NCI-H526 treated with DMSO at 0.1 percent for 48 hours (cell line): ENCODE results near the gene PUS1.
A peak's percentile ranks its signal among the peaks of the same experiment; 100 is the strongest.

Experiments
- DNase-seq: peaks from one replicate; lab custom pipeline; 2025; lab: John Stamatoyannopoulos, UW

PUS1 gene

DNA sequence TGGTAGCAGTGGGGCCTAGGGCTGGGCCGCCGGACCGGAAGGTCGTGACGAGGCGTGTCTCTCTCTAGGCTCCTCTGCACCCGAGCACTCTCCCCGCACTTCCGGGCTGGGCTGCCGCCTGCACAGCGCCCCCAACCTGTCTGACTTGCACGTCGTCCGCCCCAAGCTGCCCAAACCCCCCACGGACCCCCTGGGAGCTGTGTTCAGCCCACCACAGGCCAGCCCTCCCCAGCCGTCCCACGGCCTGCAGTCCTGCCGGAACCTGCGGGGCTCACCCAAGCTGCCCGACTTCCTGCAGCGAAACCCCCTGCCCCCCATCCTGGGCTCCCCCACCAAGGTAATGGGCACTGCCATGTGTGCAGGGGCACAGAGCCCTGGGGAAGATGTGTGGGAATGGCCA is 13.3 kb upstream of the PUS1 start:
- DNase-seq, result no peak

DNA sequence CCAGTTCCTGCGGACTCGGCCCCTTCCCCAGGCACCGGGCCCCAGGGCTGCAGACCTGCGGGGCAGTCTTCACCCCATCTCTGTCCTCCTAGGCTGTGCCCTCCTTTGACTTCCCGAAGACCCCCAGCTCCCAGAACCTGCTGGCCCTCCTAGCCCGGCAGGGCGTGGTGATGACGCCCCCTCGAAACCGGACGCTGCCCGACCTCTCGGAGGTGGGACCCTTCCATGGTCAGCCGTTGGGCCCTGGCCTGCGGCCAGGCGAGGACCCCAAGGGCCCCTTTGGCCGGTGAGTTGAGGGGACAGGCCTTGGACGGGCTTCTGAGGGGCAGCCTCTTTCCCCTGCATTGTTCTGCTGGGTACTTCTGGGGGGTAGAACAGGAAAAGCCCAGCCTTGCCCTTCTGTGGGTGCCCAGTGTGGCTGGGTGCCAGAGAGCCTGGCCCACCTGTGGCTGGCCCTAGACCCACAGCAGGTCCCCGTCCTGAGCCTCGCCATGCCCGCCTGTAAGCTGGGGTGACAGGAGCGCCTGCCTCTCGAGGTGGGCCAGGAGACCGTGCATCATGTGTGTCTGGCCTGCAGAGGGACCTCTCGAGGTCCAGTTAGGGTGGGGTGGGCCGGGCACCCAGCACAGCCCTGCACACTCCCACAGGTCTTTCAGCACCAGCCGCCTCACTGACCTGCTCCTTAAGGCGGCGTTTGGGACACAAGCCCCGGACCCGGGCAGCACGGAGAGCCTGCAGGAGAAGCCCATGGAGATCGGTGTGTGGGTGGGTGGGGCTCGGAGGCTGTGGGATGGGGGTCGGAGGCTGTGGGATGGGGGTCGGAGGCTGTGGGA is 12.6 kb upstream of the PUS1 start:
- DNase-seq, result no peak

DNA sequence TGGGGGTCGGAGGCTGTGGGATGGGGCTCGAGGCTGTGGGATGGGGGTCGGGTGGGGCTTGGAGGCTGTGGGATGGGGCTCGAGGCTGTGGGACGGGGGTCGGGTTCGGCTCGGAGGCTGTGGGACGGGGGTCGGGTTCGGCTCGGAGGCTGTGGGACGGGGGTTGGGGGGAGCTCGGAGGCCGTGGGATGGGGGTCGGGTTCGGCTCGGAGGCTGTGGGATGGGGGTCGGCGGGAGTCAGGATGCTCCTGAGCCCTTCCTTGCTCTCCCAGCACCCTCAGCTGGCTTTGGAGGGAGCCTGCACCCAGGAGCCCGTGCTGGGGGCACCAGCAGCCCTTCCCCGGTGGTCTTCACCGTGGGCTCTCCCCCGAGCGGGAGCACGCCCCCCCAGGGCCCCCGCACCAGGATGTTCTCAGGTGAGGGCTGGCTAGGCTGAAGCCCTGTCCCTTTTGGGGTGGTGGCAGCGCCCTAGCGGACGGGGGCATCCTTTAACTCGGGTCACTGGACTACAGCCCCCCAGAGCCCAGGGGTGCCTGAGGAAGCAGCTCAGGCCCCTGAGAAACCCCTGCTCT is 11.9 kb upstream of the PUS1 start:
- DNase-seq, result no peak

DNA sequence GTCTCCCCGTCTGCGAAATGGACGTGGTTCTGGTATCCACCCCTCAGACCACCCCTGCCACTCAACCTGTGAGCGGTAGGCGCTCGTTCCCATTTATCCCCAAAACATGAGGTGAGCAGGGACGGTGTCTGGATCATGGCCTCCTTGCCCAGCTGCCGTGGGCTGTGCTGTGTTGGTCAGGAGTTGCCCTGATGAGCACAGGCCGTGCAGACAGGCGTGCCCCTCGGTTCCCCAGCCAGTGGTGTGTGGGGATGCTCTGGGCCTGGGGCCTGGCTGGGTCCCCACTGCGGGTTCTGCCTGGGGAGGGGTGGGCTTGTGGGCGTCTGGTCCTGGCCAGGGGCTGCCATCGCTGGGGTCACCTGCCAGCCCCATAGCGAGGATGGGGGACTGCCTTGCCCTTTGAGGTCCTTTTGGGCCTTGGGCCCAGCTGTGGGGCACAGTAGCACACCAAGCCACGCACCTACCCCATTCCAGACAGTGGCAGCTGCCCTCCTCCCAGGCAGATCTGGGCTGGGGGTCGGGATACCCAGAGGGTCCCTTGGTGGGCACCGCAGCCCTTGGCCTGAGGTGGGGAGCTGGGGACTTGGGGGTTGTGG is 11.3 kb upstream of the PUS1 start:
- DNase-seq, result no peak

DNA sequence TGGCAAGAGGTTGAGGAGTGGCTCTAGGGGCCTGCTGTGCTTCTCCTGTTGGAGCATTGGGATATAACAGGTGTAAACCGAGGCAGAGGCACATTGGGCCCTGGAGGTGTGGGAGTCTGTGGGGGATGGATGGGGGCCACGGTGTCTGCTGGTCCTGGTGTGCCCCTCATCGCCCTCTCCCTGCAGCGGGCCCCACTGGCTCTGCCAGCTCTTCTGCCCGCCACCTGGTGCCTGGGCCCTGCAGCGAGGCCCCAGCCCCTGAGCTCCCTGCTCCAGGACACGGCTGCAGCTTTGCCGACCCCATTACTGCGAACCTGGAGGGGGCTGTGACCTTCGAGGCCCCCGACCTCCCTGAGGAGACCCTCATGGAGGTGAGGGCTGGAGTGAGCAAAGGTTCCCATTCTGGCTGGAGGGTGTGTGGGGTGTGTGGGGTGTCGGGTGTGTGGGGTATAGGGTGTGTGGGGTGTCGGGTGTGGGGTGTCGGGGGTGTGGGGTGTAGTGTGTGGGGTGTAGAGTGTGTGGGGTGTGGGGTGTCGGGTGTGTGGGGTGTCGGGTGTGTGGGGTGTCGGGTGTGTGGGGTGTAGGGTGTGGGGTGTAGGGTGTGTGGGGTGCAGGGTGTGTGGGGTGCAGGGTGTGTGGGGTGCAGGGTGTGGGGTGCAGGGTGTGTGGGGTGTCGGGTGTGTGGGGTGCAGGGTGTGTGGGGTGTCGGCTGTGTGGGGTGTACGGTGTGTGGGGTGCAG is 10.6 kb upstream of the PUS1 start:
- no peak for DNase-seq

DNA sequence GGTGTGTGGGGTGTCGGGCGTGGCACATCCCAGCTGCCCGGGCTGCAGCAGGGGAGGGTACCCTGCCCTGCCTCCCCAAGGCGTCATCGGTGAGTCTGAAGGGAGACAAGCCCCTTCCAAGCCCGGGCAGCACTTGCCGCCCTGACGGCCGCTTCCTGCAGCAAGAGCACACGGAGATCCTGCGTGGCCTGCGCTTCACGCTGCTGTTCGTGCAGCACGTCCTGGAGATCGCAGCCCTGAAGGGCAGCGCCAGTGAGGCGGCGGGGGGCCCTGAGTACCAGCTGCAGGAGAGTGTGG is 10.1 kb upstream of the PUS1 start:
- DNase-seq, result no peak

DNA sequence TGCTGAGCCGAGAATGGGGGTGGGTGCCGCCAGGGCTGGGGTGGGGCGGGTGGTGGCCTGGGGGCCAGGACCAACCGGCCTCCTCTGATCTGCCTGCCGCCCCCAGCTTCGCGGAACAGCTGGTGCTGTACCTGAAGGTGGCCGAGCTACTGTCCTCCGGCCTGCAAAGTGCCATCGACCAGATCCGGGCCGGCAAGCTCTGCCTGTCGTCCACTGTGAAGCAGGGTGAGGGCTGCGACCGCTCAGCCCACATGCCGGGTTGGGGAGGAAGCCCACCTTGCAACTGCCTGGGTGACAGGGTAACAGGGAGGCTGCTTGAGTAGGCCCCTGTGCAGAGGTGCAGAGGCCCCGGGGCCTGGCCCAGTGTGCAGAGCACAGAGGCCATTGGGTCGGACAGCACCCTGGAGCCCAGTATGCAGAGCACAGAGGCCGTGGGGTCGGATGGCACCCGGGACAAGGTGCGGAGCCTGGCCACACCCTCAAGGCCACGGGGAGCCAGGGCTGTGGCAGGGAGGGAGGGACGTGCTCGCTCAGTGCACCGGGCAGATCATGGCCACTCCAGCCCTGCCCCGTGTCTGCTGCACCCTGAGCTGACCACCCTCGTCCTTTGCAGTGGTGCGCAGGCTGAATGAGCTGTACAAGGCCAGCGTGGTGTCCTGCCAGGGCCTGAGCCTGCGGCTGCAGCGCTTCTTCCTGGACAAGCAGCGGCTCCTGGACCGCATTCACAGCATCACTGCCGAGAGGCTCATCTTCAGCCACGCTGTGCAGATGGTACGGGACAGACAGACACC is 9.5 kb upstream of the PUS1 start:
- DNase-seq, result no peak

DNA sequence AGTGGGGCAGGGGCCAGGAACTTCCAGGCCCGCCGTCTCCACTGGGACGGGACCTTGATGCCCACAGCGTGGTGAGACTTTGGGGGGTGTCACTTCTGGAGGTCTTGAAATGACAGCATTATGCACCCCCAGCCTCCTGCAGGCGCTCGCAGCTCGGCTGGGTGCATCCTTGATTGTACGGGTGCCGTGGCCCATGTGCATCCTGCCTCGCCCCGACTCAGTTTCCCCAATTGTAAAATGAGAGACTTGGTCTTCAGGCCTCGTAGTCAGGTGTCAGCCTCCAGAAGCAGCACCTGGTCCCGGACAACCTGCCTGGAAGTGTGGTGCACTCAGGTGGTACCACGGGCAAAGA is 8.9 kb upstream of the PUS1 start:
- DNase-seq, result no peak

DNA sequence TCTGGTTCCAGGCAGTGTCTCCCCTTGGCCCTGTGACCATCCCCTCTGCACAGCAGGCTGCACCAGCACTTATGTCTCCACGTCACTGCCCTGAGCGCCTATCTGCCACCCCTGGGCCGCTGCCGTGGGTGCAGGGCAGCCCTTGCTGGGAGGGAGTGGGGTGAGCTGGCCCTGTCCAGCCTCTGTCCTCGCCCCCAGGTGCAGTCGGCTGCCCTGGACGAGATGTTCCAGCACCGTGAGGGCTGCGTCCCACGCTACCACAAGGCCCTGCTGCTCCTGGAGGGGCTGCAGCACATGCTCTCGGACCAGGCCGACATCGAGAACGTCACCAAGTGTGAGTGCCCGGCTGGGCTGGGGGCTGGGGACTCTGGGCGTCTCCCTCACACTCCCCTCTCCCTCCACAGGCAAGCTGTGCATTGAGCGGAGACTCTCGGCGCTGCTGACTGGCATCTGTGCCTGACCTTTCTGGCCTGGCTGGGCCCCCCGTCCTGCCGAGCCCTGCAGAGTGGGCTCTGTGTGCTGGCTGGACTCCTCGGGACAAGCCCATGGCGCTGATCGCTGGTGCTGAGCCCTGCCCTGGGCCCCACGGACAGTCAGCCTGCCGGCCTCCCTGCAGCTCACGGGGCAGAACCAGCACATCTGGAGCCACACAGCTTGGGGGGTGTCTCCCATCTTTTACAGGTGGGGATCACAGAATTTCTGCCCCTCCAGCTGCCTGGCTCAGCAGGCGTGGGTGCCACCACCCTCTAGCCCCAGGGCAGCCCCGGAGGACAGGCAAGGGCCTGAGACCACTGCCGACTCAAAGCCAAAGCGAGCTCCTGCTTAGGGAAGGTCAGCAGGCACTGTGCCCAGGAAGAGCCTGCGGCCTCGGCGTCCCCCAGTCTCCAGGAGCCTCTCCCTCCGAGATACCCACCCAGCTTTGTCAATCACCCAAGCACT is 7.9 kb upstream of the PUS1 start:
- DNase-seq, result no peak

DNA sequence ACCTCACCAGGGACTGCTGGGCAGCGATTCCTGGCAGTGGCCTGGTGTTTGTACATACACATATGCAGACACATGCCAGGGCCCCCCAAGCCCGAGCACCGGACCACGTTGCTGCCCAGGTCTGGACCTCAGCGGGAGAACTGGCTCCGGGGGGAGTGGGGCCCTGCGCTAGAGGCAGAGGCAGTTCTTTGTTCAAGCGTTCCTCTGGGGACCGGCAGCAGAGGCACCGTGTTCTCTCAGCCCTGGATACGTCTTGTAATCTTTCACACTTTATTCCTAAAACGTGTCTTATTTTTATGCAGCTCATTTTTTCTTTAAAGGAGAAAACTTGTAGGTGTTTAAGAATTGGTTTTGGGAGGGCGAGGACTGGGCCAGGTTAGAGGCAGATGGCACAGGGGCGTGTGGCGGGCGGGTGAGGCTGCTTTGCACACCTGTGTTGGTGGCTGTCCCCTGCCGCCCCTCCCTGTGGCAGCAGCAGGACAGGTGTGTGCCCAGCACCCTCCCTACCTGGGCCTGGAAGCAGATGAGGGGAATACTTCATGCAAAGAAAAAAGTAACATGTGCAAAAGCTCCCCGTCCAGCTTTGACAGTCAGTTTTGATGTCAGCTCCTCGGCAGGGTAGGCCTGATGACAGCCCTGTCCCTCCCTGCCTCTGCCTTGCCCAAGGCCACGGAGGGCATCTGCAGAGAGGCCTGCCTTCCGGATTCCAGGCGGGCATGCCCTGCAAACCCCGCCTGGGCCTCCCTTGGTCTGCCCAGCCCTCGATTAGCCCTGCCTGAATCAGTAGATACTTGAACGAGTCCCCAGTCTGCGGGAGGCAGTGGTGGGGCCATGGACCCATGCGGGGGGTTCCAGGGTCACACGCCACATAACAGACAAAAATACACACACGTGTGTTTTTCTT is 7.0 kb upstream of the PUS1 start:
- DNase-seq, result no peak

DNA sequence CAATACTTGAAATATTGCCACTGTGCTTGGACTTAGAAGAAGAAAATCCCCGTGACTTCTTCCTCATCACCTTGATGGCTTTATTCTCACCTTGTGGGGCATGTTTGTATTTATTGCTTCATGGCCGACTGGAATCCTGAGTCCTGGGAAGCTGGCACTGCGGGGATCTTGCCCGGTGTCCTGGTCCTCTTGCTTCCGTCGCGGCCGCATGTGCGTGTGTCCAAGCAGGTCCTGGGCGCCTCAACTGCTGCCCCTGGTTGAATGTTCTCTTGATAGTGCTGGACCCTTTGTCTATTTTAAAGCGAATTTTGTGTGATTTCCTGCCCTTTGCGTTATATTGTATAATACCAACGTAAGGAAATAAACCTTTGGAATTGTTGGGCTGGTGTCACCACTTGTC is 6.3 kb upstream of the PUS1 start:
- DNase-seq, result no peak

DNA sequence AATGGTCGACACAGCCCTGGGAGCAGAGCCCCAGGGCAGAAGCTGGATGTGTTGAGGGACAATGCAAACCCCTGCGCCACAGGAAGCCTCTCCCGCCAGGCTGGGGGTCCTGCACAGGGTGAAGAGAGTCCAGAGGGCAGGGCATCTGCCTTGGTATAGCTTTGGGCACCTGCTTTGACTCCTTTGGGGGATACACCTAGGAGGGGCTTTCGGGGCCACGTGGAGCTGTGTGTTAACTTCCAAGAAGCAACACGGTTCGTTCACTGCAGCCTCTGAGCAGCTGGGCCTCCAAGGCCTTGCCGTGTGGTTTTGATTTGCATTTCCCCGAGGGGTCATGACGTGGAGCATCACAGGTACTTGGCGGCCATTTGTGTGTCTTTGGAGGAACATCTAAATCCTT is 5.8 kb upstream of the PUS1 start:
- peak; percentile 55 for DNase-seq

DNA sequence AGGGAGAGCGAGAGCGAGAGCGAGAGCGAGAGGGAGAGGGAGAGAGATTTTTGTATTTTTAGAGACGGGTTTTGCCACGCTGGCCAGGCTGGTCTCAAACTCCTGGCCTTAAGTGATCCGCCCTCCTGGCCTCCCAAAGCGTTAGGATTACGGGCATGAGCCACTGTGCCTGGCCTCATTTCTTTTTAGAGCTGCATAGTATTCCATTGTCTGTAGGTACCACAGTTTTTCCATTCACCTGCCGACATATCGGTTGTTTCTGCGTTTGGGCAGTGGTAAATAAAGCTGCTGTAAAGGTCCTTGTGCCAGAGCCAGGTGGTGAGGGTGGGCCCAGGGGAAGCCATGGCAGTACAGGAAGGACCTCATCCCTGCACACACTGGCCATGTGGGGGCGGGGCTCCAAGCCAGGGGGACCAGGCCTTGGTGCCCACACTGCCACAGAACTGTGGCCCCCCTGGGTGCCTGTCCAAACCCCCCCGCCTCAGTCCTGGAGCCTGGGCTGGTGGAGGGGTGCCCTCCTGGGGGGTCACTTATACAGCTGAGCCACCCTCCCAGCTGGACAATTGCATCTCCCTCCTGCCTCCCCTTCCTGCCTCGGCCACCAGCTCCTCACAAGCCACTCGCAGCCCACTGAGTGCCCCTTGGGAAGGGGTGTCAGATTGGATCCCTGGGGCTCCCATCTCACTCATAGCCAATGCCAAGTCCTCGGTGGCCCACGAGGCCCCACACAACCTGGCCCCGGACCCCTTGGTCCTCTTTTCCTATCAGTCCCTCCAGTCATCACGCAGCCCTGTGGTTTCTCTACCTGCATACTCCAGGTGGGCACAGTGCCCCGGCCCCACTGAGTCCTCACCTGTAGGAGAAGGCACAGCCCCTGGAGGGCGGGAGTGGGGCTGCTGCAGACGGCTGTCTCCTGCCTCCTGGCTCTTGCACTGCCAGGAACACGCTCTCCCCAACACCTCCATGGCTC is 1.7 kb upstream of the PUS1 start:
- DNase-seq, result no peak

DNA sequence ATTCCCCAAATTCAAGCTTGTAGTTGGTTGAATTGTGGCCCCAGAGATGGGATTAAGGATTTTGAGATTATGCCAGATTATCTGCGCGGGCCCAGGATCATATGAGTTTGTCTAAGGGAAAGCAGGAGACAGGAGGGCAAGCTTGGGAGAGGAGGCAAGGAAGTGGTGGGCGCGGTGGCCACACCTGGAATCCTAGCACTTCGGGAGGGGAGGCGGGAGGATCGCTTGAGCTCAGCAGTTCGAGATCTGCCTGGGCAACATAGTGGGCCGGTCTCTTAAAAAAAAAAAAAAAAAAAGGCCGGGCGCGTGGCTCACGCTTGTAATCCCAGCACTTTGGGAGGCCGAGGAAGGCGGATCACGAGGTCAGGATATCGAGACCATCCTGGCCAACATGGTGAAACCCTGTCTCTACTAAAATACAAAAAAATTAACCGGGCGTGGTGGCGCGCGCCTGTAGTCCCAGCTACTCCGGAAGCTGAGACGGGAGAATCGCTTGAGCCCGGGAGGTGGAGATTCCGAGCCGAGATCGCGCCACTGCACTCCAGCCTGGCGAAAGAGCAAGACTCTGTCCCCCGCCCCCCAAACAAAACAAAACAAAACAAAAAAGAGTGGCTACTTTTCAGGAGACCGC is 881 bp upstream of the PUS1 start:
- DNase-seq, result no peak

DNA sequence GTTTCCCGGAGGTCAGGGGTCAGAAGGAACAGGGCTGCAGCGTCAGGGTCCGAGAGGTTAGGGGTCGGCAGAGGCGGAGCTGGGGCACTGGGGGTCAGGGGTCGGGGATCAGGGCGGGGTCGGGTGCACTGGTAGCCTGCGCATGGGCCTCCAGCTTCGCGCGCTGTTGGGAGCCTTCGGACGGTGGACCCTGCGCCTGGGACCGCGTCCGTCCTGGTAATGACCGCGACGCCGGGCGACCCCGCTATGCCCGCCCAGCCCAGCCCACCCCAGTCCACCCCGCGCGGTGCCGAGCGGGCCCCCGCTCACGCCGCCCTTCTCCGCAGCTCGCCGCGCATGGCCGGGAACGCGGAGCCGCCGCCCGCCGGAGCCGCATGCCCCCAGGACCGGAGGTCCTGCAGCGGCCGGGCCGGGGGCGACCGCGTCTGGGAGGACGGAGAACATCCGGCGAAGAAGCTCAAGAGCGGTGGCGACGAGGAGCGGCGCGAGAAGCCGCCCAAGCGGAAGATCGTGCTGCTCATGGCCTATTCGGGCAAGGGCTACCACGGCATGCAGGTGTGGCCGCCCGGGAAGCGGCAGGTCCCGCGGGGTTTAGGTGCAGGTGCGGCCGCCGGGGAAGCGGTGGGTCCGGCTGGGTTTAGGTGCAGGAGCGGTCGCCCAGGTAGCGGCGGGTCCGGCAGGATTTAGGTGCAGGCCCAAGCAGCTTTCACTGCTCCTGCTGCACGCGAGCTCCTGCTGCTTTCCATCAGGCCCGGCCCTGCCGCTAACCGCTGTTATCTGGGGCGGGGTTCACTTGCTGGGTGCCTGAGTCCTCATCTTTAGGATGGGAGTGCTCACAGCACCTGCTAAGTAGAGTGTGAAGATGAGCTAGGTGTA is 743 bp downstream of the PUS1 start:
- DNase-seq, result no peak

DNA sequence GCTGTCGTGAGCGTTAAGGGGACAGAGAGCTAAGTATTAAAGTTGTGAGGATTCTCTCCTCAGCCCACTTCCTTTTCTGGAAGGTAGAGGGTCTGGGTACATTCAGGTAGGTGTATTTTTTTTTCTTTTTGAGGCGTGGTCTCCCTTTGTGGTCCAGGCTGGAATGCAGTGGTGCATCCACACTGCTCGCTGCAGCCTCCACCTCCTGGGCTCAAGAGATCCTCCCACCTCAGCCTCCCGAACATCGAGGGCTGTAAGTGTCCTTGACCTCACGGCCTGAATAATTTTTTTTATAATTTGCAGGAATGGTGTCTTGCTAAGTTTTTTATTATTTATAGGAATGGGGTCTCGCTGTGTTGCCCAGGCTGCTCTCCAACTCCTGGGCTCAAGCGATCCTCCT is 1.4 kb downstream of the PUS1 start:
- DNase-seq, result no peak

DNA sequence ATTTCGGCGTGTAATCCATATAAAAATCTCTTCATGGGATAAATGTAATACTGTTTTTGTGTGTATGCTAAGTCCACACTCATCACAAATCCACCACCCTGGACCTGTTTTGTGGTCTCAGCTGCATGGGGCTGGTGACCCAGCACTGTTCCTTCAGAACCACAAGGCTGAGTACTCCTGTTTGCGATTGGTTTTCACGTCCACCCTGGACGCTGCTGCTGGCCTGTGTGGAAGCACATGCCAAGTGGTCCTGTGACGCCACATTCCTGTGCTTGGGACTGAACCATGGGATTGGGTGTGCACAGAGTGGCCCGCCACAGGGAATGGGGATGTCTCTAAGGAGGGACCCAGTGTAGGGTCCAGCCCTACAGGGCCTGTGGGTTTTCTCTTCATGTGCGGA is 4.3 kb downstream of the PUS1 start:
- no peak for DNase-seq

DNA sequence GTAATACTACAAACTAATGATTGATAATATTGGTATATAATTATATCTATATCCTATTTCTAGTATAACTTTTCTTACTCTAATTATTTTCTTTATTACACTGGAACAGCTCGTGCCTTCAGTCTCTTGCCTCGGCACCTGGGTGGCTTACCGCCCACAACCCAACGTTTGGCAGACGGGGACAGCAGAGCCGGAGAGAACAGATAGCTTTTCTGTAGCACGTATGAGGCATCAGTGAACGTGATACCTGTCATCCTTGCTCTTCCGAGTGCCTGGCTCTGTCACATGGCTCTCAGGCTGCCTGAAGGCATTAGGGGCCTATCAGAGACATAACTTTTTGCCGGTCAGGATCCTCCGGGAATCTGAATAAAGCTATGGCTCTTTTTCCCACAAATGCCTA is 5.5 kb downstream of the PUS1 start:
- no peak for DNase-seq
